ENCODE results near the gene TMEFF2.
"Not testable (repeated sequence)": the region's sequence is repeated elsewhere in the genome, so short reads cannot be mapped to it uniquely, and the experiment has no call there.

The TMEFF2 gene

DNA sequence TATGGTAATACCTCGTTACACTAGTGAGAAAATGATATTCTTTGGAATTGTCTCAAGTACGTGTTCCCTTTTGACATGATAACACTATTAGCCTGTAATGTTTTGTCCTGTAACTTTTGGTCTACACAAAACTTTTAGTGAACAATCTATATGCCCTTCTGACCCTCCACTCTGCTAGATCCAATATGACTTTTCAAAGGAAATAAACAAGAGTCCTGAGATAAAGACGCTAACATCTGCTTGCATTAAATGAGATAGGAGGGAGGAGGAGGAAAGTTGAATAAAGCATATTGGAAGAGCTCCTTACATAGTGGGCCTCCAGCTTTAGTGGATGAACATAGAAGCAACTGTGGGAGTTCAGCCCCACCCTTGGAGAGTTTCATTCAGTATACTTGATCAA lies 264.5 kb downstream of the TMEFF2 start:
- TF ChIP-seq, protein P1, sequence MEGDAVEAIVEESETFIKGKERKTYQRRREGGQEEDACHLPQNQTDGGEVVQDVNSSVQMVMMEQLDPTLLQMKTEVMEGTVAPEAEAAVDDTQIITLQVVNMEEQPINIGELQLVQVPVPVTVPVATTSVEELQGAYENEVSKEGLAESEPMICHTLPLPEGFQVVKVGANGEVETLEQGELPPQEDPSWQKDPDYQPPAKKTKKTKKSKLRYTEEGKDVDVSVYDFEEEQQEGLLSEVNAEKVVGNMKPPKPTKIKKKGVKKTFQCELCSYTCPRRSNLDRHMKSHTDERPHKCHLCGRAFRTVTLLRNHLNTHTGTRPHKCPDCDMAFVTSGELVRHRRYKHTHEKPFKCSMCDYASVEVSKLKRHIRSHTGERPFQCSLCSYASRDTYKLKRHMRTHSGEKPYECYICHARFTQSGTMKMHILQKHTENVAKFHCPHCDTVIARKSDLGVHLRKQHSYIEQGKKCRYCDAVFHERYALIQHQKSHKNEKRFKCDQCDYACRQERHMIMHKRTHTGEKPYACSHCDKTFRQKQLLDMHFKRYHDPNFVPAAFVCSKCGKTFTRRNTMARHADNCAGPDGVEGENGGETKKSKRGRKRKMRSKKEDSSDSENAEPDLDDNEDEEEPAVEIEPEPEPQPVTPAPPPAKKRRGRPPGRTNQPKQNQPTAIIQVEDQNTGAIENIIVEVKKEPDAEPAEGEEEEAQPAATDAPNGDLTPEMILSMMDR (IDR thresholded peaks at IDR 0.05), result no peak
- TF ChIP-seq ZFX (IDR thresholded peaks at IDR 0.05; ENCODE audit: borderline replicate concordance), result no peak

DNA sequence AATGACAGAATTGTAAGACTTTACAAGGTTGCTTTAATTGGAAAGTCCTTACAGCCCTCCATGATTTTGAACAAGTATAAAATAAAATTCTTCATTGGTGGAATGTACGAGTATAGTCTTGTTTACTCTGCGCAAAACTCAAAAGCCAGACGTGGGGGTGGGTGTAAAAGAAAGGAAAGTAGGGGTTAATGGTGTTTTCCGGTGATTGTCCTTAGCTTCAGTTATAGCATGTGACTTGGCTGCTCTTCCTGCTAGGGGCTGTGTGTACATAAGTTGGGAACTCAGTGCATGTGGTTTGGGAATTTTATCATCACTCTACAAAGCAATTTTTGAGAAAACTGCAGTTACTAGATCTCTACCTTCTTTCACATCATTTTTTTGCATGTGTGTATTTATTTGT lies 265.4 kb downstream of the TMEFF2 start:
- H3K27ac ChIP-seq, result no peak overlapping the region
- TF ChIP-seq ZFX (IDR thresholded peaks at IDR 0.05; ENCODE audit: borderline replicate concordance), result no peak
- TF ChIP-seq, protein P1 (IDR thresholded peaks at IDR 0.05), result no peak

More for the DNA sequence above, 264.5 kb downstream of the TMEFF2 start:
- no peak overlapping the region for H3K27ac ChIP-seq

DNA sequence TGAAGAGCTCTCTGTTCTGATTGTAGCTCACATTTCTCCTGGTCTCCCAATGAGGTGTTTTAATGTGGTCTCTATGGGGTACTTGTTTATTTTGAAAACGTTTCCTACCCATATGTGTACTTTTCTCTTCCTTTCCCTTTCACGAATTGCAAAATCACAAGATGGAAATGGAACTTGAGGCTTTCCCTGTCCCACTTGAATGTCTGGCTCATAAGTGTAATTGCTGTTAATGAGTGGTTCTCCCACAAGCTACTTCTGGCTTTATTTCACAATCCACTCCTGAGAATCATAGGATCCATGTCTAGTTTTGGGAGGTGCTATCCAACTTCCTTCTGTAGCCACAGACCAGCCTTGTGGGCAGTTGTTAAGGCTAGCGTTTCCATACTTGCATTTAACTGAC lies 266.7 kb downstream of the TMEFF2 start:
- no peak overlapping the region for H3K27ac ChIP-seq
- TF ChIP-seq, protein P1 (IDR thresholded peaks at IDR 0.05), result no peak
- no peak for TF ChIP-seq ZFX (IDR thresholded peaks at IDR 0.05; ENCODE audit: borderline replicate concordance)

DNA sequence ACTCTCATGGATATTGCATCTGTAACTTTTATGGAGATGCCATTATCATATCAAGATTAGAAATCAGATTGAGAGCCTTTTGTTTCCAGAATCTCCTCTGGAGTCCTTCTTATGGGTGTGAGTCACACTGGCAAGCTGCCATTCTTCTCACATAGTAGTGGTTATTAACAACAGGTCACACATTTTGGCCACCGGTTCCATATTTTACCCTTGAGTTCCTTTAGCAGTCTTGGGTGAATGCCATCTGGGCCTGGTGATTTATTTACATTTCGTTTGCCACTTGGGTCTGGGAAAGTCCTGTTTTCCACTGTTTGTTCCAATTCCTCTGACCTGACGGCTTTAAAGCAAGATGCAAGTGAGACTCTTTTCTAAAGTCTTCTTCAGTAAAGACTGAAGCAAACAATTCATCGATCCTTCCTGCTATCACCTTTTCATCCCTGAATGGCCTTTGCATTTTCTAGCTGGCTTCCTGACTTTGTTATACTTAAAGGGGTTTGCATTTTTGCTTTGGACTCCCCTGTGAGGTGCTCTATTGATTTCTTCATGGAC lies 267.3 kb downstream of the TMEFF2 start:
- H3K27ac ChIP-seq, result no peak overlapping the region
- no peak for TF ChIP-seq ZFX (IDR thresholded peaks at IDR 0.05; ENCODE audit: borderline replicate concordance)
- TF ChIP-seq, protein P1 (IDR thresholded peaks at IDR 0.05), result no peak

DNA sequence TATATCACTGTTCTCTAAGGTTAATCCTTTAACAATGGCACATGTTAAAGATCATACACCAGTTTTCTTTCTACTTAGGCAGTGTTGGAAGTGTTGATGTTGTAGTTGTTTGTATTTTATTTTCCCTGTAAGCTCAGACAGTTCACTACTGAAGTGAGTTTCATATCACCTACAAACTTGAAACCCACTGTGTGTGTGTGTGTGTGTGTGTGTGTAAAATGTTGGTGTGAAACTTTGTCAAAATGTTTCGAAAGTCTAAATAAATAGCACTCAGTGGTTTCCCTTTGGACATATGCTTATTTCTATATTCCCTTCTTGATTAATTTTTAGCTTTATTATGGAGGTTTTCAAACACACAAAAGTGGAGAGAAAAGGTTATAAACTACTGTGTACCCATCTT lies 268.1 kb downstream of the TMEFF2 start:
- no peak overlapping the region for H3K27ac ChIP-seq
- TF ChIP-seq ZFX (IDR thresholded peaks at IDR 0.05; ENCODE audit: borderline replicate concordance), result no peak
- TF ChIP-seq, protein P1 (IDR thresholded peaks at IDR 0.05), result no peak

DNA sequence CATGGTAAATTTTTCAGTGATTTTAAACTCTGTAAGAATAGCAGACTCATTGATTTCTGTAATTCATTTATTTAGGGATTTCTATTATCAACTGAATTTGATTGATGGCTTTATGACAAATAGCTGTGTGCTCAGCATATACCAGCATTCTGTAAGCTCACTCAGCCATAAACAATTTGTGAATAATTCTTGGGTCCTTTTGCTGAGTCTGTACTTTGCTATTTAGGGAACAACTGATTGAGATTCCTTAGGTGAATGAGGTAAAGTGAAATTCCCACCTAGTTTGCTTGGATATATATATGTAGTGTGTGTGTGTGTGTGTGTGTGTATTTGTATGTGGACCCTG lies 271.1 kb downstream of the TMEFF2 start:
- H3K27ac ChIP-seq, result no peak overlapping the region
- no peak for TF ChIP-seq ZFX (IDR thresholded peaks at IDR 0.05; ENCODE audit: borderline replicate concordance)
- TF ChIP-seq, protein P1 (IDR thresholded peaks at IDR 0.05), result no peak

DNA sequence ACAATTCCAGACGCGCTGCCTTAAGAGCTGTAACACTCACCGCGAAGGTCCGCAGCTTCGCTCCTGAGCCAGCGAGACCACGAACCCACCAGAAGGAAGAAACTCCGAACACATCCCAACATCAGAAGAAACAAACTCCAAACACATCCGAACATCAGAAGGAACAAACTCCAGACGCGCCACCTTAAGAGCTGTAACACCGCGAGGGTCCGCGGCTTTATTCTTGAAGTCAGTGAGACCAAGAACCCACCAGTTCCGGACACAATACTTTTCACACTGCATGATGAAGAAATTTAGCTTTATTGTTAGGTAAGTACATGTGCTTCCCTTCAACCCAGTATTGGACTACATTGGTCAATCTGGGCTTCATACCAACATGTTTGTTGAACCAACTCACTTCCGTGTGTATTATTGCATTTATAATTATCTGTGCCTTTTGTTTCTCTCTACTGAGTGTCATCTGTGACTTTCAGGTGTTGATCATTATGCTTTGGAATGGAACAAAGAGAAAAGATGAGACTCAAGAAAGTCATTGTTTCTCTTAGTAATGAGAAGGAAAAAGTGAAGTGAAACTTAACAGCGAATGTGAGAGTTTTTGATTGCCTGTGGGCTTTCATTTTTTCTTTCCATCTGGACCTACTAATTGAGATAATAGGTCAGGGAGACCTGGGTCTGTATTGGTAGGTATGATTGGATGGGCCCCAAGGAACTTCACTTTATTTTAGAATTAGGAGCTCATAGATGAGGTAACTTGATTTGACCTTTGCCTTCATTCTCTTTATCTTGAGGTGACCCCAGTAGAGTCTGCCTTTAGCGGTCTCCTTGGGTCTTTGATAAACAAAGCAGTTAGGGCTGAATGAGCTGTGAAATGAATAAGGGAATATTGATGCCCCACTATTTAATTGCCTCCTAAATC lies 271.7 kb downstream of the TMEFF2 start:
- no peak overlapping the region for H3K27ac ChIP-seq
- no peak for TF ChIP-seq ZFX (IDR thresholded peaks at IDR 0.05; ENCODE audit: borderline replicate concordance)
- TF ChIP-seq, protein P1 (IDR thresholded peaks at IDR 0.05), result no peak

DNA sequence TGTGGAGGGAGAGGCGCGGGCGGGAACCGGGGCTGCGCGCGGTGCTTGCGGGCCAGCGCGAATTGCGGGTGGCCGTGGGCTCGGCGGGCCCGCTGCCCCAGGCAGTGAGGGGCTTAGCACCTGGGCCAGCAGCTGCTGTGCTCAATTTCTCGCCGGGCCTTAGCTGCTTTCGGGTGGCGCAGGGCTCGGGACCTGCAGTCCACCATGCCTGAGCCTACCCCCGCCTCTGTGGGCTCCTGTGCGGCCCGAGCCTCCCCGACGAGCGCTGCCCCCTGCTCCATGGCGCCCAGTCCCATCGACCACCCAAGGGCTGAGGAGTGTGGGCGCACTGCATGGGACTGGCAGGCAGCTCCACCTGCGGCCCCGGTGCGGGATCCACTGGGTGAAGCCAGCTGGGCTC lies 273.1 kb downstream of the TMEFF2 start:
- H3K27ac ChIP-seq, result not testable (repeated sequence)

Measured in 22Rv1 (cell line).